HG03175 (cell line): ENCODE measurements around the gene PRTN3.
"Not testable (repeated sequence)": the region's sequence is repeated elsewhere in the genome, so short reads cannot be mapped to it uniquely, and the experiment has no call there.

Source experiments
- ATAC-seq: cut with Tn5 transposase; IDR thresholded peaks from one replicate; pipeline ENCODE4 v1.9.1; 2021; ENCODE audit warnings: mild to moderate bottlenecking, moderate library complexity; ENCODE audit not compliant: unreplicated experiment

The PRTN3 gene

DNA sequence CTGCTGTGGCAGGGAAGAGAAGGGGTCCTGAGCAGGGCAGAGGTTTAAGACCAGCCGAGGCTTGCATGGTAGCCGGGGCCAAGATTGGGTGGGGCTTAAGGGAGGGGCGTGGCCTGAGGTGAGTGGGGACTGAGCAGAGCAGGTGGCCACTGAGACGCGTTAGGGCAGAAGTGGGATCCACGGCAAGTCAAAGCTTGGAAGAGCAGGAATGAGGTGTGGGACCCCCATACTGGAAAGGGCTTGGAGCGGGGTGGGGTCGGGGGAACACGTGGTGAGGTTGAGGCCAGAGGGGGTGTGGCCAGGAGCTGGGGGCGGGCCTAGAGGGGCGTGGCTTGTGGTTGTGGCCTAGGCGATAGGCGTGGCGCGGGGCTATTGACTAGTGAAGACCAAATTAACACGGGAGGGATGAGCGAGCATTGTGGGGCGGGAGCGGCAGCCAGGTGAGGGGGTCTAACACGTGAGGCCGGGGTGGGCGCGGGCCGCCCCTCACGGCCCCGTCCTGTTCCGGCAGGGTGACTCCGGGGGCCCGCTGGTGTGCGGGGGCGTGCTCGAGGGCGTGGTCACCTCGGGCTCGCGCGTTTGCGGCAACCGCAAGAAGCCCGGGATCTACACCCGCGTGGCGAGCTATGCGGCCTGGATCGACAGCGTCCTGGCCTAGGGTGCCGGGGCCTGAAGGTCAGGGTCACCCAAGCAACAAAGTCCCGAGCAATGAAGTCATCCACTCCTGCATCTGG, 21.9 kb downstream of the PRTN3 start:
- no peak for ATAC-seq

GRCh38 chr19:863315-863620, 22.5 kb downstream of the PRTN3 start:
- no peak for ATAC-seq

DNA sequence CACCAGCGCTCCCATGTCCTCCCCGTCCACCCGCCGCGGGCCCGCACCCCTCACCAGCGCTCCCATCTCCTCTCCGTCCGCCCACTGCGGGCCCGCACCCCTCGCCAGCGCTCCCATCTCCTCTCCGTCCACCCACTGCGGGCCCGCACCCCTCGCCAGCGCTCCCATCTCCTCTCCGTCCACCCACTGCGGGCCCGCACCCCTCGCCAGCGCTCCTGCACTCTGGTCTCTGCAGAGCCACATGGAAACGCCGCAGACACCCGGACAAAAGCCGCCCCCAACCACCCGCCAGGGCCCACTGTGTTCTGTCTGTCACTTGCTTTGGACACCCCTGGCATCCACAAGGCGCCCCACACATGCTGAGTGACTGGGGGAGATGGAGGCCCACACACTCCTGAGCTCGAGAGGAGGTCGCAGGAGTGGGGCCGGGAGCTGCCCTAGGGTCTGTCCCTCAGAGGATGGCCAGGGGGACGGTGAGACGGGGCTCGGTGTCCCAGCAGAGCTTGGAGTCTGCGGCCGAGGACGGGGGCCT, 26.0 kb downstream of the PRTN3 start:
- ATAC-seq, result no peak

GRCh38 chr19:867301-867793, 26.5 kb downstream of the PRTN3 start:
- no peak for ATAC-seq

DNA sequence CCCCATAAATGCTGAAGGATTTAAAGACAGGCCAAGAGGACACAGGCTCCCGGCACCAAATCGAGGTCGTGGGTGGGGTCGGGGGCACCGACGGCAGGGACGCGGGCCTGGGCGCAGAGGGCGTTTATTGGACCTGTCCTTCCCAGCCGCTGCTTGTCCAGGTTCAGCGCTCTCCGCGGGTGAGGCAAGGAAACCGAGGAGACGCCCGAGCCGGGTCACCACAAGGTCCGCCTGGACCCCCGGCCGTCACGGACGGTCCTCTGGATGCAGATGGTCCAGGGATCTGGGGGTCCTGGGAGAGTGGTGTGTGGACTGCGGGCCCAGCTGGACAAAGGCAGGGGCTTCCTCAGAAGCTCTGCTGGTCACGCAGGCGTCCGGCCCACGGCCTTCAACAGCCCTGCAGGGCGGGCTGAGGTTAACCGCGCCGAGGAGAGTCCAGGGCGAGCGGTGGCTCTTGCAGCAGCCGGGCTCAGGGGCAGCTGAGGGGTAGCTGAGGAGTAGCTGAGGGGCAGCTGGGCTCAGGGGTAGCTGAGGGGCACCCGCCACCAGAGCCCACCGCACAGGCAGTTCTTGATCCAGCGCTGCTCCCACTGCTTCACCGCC, 27.2 kb downstream of the PRTN3 start:
- ATAC-seq, result no peak

DNA sequence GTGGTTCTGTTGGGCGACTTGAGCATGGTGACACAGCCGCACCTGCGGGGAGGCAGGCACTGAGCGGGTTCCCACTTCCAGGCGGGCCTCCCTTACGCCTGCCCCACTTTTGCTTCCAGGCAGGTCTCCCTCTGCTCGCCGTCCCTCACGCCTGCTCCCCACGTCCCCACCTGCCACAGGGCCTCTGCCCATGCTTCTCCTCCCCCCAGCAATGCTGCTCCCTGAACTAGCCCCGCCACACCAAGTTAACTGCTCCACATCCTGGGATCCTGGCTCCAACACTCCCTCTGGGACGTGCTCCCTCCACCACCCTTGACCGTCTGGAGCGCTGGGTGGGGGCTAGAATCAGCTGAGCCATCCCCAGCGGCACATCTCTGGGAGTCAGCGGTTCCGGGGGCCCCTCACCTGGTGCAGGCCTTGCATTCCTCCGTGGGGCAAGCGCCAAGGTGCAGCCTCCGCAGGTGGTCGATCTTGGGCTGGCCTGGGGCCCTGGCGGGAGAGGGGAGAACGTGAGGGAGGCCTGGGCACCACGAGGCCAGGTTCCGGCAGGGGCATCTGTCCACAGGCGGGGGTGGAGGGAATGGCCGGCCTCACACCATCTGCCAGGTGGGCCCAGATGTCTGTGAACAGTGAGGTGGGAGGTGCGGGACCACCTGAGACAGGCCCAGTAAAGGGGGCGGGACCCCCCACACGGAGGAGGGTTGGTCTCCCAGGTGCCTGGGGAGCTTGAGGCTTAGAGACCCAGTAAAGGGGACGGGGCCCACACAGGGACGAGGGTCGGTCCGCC, 27.9 kb downstream of the PRTN3 start:
- ATAC-seq, result no peak

DNA sequence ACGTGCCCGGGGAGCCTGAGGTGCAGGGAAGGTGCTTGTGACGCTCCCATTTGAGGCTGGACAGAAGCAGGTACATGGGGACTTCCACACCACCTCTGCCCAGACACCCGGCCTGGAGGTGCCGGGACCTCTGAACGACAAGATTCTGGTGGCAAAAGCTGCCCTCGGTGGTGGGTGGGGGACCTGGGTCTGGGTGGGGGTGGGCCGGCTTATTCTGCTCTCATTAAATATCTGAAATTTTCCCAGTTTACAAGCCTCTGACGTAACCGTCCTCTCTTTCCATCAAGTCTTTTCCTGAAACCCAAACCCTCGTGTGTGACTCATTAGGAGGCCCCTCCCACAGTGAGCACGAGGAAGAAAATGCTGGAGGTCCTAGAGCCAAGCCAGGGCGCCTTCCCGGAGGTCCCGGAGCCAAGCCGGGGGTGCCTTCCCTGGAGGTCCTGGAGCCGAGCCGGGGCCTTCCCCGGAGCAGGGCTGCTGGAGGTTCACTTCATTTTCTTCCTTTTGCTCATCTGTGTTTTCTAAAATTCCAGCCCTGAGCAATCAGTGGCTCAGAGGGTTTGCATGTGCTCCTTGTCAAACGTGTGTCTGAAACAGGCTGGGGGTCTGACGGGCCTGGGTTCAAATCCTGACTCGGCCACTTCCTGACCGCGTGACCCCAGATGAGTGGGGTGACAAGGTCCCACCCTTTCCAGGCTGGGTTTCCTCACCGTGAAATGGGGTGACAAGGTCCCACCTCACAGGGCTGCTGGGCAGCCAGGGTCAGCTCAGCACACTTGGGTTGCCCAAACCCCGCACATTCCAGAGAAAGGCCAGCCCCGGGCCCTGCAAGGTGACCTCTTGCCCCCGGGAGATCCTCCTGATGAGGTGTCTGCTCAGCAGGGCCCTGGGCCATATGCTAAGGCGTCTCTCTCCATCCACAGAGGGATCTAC, 28.7 kb downstream of the PRTN3 start:
- no peak for ATAC-seq

- ATAC-seq, result no peak
Observed at GRCh38 chr19:870314-870713, 29.5 kb downstream of the PRTN3 start.

DNA sequence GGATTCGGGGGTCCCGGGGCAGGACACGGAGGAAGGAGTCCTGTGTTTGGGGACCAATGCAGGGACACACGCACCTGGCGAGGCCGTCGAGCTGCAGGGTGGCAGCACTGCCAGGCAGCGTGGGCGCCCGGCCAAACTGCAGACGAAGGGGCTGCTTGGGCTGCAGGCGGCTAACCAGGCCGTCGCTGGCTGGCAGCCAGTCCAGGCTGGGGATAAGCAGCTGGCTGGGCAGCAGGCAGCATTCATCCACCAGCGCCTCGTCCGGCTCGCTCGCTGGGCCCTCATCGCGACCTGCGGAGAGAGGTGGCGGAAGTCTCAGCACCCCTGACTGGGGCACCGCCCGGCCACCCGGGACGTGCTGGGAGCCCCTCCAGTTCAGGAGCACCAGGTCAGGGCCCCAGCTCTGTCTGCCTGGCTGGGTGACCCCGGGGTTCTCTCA, 30.2 kb downstream of the PRTN3 start:
- no peak for ATAC-seq

GRCh38 chr19:871446-872265, 30.9 kb downstream of the PRTN3 start:
- no peak for ATAC-seq

GRCh38 chr19:872266-872951, 31.6 kb downstream of the PRTN3 start:
- ATAC-seq, result no peak

DNA sequence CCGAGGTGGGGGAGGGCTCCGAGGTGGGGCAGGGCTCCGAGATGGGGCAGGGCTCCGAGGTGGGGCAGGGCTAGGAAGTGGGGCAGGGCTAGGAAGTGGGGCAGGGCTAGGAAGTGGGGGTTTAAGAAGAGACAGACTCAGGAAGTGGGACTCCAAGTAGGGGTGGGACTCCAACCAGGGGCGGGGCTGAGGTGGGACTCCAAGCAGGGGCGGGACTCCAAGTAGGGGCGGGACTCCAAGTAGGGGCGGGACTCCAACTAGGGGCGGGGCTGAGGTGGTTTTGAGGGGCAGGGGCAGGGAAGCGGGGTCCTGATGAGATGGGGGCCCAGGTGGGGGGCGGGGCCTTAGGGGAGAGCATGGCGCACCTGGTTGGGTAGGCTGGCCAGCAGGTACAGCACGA, 32.3 kb downstream of the PRTN3 start:
- no peak for ATAC-seq

DNA sequence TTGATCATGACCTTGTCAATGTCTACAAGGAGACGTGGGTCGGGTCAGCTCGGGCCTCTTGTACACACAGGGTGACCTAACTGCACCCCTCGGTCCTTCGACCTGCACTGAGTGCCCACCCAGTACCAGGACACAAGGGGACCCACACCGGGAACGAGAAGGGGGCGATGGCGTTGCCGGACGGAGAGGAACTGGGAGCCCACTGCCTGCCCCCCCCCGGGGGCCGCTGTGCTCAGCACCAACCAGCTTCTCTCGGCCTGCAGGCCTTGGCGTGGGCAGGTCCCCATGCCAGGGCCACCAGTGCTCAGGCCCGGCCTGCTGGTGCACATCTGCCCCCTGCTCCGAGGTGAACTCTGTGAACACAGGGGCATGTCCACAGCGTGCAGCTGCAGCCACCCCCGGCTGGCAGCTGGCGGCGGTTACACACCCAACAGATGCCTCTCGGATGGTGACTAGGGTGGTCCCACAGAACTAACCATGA, 32.8 kb downstream of the PRTN3 start:
- ATAC-seq, result no peak

DNA sequence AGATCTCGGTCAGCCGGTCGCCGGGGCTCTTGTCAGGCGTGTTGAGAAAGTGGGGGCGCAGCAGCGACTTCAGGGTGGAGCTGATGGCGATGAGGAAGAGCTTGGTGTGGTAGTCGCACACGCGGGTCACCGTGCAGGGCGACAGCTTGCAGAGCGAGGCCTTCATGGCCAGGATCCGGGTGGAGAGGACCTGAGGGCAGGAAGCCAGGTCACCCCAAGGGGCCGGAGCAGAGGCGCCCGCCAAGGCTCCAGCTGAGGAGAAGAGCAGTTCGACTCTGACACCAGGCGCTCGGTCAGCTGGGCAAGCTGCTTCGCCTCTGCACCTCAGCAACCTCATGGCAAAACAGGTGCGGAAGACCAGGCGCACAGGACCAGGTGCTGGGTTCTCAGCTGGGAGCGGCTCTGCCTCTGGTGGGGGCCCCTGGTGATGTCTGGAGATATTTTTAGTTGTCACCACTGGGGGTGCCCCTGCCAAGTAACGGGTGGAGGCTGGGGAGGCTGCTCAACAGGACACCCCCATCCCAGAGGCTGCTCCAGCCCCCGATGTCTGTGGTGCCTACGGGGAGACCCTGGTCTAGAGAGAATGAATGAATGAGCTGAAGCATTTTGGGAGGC, 34.6 kb downstream of the PRTN3 start:
- ATAC-seq, result no peak

DNA sequence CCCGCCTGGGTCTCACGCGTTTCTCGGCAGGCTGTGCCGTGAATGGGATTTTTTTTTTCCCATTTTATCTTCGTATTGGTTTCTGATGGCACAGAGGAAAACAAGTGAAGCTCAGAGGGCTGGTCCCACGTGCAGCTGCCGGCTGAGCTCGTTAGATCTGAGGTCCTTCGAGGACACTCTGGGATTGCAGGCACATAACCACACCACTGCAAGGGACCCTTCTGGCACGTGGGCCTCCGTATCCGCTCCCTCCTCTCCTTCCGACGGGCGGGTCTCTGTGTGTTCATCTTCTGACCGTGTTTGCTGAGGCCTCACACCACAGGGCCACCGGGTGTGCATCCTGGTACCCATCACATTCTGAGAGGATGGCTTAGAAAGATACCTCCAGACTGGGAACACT, 35.3 kb downstream of the PRTN3 start:
- ATAC-seq, result no peak

DNA sequence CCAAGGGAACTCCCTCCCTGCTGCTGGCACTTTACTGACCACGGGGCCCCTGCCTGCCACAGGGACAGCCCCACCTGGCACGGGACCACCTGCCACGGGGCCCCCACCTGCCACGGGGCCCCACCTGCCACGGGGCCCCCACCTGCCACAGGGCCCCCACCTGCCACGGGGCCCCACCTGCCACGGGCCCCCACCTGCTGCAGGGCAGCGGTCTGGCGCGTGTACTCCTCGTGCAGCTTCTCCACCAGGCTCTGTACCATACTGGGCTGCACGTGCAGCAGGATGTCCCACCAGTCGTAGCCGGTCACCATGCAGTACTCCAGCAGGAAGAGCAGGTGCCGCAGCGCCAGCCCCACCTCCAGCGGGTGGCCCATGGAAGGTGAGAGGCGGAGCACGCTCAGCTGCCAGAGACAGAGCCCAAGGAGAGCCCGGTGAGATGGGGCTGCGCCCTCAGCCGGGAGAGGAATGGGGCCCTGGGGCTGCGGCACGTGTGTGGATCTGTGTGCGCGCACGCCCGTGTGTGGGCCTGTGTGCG, 36.0 kb downstream of the PRTN3 start:
- no peak for ATAC-seq

DNA sequence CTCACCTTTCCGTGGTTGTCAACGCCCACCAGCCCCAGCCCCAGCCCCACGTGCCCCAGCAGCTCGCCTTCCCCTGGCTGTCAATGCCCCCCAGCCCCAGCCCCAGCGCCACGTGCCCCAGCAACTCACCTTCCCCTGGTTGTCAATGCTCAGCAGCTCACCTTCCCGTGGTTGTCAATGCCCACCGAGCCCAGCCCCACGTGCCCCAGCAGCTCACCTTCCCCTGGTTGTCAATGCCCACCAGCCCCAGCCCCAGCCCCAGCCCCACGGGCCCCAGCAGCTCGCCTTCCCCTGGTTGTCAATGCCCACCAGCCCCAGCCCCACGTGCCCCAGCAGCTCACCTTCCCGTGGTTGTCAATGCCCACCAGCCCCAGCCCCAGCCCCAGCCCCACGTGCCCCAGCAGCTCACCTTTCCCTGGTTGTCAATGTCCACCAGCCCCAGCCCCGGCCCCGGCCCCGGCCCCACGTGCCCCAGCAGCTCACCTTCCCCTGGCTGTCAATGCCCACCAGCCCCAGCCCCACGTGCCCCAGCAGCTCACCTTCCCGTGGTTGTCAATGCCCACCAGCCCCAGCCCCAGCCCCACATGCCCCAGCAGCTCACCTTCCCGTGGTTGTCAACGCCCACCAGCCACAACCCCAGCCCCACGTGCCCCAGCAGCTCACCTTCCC, 37.3 kb downstream of the PRTN3 start:
- ATAC-seq, result not testable (repeated sequence)
